ENCODE measurements around the gene MAPKAPK3. TPM values are rescaled to one million over a fixed set of nuclear protein-coding genes. Genes with fewer than 3 reads are reported as not detected.

Gene MAPKAPK3
- total and polyA plus RNA-seq, 12 donors, result 40.6 to 101 (median 65.0) TPM

DNA sequence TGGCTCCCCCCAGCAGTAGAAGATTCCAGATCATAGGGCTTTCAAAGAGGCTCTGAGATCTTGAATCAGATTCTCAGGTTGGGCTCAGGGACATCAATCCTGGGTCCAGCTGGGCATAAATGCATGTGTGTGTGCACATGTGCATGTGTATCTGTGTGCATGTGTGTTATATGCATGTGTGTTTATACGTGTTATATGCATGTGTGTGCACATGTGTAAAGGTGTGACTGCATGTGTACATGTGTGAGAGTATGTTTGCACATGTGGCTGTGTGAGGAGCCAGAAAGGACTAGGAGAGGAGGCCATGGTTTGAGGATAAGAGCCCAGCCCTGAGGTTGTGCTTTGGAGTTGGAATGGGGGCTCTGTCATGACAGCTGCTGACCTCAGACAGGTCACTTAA is 1.8 kb upstream of the MAPKAPK3 start:
- Histone ChIP-seq H3K4me1 (replicated peaks in 1 of 2) (peaks cover 25 to 51% of the 10 kb centered on the region in 2 donors), H3K4me3 (no peak overlapping the region), H3K27me3 (no peaks in the 10 kb centered on the region), H3K9me3 (replicated peaks in 1 of 3) (no peaks in the 10 kb centered on the region), H3K27ac (no peak overlapping the region), H3K36me3 (replicated peaks in 1 of 2) (no peaks in the 10 kb centered on the region)
- WGBS, 4 donors, result 35 to 75% (median 46%) methylated on average over 1 of the region's 1 CpG
- intact Hi-C loops (cut with DNase I), result loop anchor here (2.0 to 10.0 kb wide), 3 partner anchors 44 to 760 kb away; no protein-coding TSS in a partner anchor
- TF ChIP-seq POLR2A (IDR thresholded peaks at IDR 0.05), result no peak
- TF ChIP-seq, protein P1, sequence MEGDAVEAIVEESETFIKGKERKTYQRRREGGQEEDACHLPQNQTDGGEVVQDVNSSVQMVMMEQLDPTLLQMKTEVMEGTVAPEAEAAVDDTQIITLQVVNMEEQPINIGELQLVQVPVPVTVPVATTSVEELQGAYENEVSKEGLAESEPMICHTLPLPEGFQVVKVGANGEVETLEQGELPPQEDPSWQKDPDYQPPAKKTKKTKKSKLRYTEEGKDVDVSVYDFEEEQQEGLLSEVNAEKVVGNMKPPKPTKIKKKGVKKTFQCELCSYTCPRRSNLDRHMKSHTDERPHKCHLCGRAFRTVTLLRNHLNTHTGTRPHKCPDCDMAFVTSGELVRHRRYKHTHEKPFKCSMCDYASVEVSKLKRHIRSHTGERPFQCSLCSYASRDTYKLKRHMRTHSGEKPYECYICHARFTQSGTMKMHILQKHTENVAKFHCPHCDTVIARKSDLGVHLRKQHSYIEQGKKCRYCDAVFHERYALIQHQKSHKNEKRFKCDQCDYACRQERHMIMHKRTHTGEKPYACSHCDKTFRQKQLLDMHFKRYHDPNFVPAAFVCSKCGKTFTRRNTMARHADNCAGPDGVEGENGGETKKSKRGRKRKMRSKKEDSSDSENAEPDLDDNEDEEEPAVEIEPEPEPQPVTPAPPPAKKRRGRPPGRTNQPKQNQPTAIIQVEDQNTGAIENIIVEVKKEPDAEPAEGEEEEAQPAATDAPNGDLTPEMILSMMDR (IDR thresholded peaks at IDR 0.05), result no peak
- no peak for DNase-seq

DNA sequence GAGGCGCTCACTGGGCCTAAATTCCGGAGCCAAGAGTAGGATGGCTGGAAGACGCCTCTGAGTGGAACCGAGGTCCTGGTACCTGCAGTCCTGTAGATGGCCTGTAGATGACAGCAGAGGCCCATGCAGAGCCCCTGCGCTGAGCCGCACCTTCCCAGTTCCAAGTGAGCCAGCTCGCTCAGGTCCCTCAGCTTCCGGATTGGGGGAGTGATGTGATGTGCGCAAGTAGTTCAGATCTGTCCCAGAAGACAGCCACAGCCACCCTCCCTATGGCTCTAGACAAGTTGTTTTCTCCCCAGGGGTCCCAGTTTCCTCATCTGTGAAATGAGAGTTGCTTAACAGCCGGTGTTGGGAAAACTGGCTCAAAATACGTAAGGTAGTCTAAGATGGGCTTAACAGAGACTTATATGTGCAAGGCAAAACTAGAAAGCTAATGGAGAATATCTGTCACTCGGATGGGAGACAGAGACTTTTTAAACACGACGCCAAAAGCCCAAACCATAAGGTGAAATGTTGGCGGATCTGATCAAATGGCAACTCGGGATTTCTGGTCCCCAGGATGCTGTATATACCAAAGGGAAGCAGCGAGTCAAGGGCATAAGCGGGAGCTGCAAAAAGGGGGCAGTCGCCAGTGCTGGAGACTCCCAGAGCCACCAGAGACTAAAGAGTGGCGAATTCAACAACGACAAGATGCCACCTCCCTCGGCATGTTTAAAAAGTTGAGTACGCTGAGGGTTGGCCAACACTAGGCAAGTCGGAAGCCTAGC is 765 bp upstream of the MAPKAPK3 start:
- no peak for TF ChIP-seq POLR2A (IDR thresholded peaks at IDR 0.05)
- TF ChIP-seq, protein P1 (IDR thresholded peaks at IDR 0.05), result peak; percentile 98 to 100 (median 99)
- 0 to 2% (median 1%) methylated on average over 18 to 24 of the region's 24 CpGs for WGBS, 4 donors
- DNase-seq, result peak; percentile 84 to 95 (median 90)

DNA sequence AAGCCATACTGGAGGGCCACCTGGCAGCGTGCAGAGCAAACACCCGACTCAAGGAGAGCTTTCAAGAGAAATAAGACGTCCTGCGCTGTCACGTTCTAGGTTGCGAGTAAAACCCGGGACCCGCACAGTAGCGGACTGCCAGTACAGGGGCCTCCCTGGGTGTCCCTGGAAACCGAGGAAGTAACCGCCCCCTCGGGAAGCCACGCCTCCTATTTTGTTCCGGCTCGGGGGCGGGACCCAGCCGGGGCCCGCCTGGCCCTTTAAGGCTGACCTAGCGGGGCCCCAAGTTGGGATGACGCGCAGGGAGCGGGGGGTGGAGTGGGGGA is 218 bp upstream of the MAPKAPK3 start:
- DNase-seq, result peak; percentile 91 to 96 (median 93)
- H3K4me3 ChIP-seq, result peak overlapping the region in 2 of 4 donors; percentile 65 to 92
- H3K27me3 ChIP-seq, result no peaks in the 10 kb centered on the region
- no peak for TF ChIP-seq POLR2A (IDR thresholded peaks at IDR 0.05)
- TF ChIP-seq, protein P1 (IDR thresholded peaks at IDR 0.05), result no peak
- peaks cover 18 to 49% of the 10 kb centered on the region in 2 donors for H3K4me1 ChIP-seq (replicated peaks in 1 of 2)
- no peaks in the 10 kb centered on the region for H3K36me3 ChIP-seq (replicated peaks in 1 of 2)
- no peaks in the 10 kb centered on the region for H3K9me3 ChIP-seq (replicated peaks in 1 of 3)
- peak overlapping the region in 4 of 5 donors; percentile 38 to 97 (median 84) for H3K27ac ChIP-seq
- 0 to 2% (median 1%) methylated on average over 3 to 22 of the region's 22 CpGs for WGBS, 4 donors
- intact Hi-C loops (cut with DNase I), result loop anchor here (5.0 to 10.0 kb wide), 2 partner anchors 756 to 758 kb away; no protein-coding TSS in a partner anchor

More for the DNA sequence above, 765 bp upstream of the MAPKAPK3 start:
- Histone ChIP-seq H3K9me3 (replicated peaks in 1 of 3) (no peaks in the 10 kb centered on the region), H3K36me3 (replicated peaks in 1 of 2) (no peaks in the 10 kb centered on the region), H3K27ac (peak overlapping the region in 4 of 5 donors; percentile 38 to 97 (median 84)), H3K4me3 (peak overlapping the region in 2 of 4 donors; percentile 65 to 92), H3K4me1 (replicated peaks in 1 of 2) (peaks cover 21 to 49% of the 10 kb centered on the region in 2 donors), H3K27me3 (no peaks in the 10 kb centered on the region)
- intact Hi-C loops (cut with DNase I), result loop anchor here (5.0 to 10.0 kb wide), 2 partner anchors 756 to 759 kb away; no protein-coding TSS in a partner anchor

DNA sequence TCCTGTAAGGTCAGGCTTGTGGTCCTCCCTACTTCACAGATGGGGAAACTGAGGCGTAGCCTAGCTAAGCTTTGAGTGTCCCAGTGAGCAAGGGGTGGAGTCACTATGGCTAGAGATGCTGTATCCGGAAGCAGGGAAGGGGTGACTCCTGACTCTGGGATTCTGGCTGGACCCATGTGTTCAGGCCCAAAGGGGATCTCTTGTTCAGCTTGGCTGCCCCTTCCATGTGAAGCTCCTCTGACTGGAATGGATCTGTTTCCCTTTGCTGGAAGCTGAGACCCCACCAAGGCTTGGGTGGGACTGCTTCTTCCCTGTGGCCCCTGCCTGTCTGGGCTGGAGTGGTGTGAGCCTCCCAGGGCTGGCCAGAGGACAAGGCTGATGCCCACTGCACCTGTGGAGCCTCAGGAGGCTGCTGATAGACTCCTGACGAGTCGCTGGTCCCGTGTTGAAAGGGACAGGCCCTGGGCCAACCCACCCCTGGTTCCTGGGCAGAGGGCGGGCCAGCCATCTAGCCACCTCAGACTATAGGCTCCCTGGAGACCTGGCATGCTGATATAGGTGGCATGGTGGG is 1.0 kb downstream of the MAPKAPK3 start:
- Histone ChIP-seq H3K4me3 (peak overlapping the region in 2 of 4 donors; percentile 65 to 92), H3K9me3 (replicated peaks in 1 of 3) (no peaks in the 10 kb centered on the region), H3K36me3 (replicated peaks in 1 of 2) (no peaks in the 10 kb centered on the region), H3K4me1 (replicated peaks in 1 of 2) (peaks cover 18 to 41% of the 10 kb centered on the region in 2 donors), H3K27ac (peak overlapping the region in 3 of 5 donors; percentile 79 to 97 (median 90)), H3K27me3 (no peaks in the 10 kb centered on the region)
- 48 to 61% (median 57%) methylated on average over 2 to 6 of the region's 6 CpGs; no CpG with 5 or more reads in 1 of the 4 donors for WGBS, 4 donors
- DNase-seq, result no peak
- TF ChIP-seq, protein P1 (IDR thresholded peaks at IDR 0.05), result no peak
- TF ChIP-seq POLR2A (IDR thresholded peaks at IDR 0.05), result no peak
- intact Hi-C loops (cut with DNase I), result loop anchor here (5.0 to 10.0 kb wide), 2 partner anchors 754 to 757 kb away; no protein-coding TSS in a partner anchor
